Caco-2 (cell line): ENCODE results near the gene RAE1. TPM values are rescaled to one million over a fixed set of nuclear protein-coding genes. Genes with fewer than 3 reads are reported as not detected.
A peak's percentile ranks its signal among the peaks of the same experiment; 100 is the strongest.

Experiments used
- BruUV-seq: library from RNA; stranded (reverse); fragments of 400-500 nt; replicated peaks from 2 replicates; lab custom pipeline; 2021; lab: Mats Ljungman, UMichigan
- CTCF ChIA-PET: fragments of 300-600 bp; sonication (Branson Sonifier 250); formaldehyde crosslinking; loops from one replicate; lab custom pipeline; 2022; ENCODE audit warnings: antibody characterized with exemption; lab: Charles Lee
- POLR2A ChIA-PET: fragments of 300-600 bp; sonication (Branson Sonifier 250); formaldehyde crosslinking; loops from one replicate; lab custom pipeline; 2022; ENCODE audit warnings: antibody characterized with exemption; lab: Charles Lee
- DNase-seq, 2 experiments: peaks; one replicate each; pipeline versions ENCODE4 v3.0.0 to v3.0.0-alpha.2; 2020 to 2022
- H3K27me3 ChIP-seq: replicated peaks from 2 replicates; pipeline ENCODE4 v1.6.0; 2011; ENCODE audit warnings: low read length; ENCODE audit not compliant: control insufficient read depth, insufficient read depth
- H3K36me3 ChIP-seq: 2 replicates; pipeline ENCODE4 v1.5.1; 2011; ENCODE audit warnings: low read length; ENCODE audit not compliant: control insufficient read depth, insufficient read depth
- H3K4me1 ChIP-seq: fragments of 250-450 bp; sonication (Bioruptor Pico); 2 replicates; pipeline ENCODE4 v1.5.1; 2020; ENCODE audit warnings: mild to moderate bottlenecking
- H3K4me3 ChIP-seq: 2 replicates; pipeline ENCODE4 v1.5.1; 2011; ENCODE audit warnings: low read depth, mild to moderate bottlenecking, control low read depth, low read length
- H3K9me3 ChIP-seq: fragments of 250-450 bp; sonication (Bioruptor Pico); 2 replicates; pipeline ENCODE4 v1.5.1; 2020; ENCODE audit warnings: mild to moderate bottlenecking, moderate library complexity
- H3K27ac Mint-ChIP-seq: one replicate; pipeline ENCODE4 v1.8.0; 2022; ENCODE audit warnings: mixed read lengths; ENCODE audit not compliant: unreplicated experiment
- H3K27me3 Mint-ChIP-seq: one replicate; pipeline ENCODE4 v1.8.0; 2022; ENCODE audit warnings: mixed read lengths; ENCODE audit not compliant: insufficient read depth, unreplicated experiment
- H3K36me3 Mint-ChIP-seq: one replicate; pipeline ENCODE4 v1.8.0; 2022; ENCODE audit warnings: mild to moderate bottlenecking, mixed read lengths; ENCODE audit not compliant: insufficient read depth, unreplicated experiment
- H3K4me1 Mint-ChIP-seq: one replicate; pipeline ENCODE4 v1.8.0; 2022; ENCODE audit warnings: low read depth, mixed read lengths; ENCODE audit not compliant: unreplicated experiment
- H3K4me3 Mint-ChIP-seq: one replicate; pipeline ENCODE4 v1.8.0; 2022; ENCODE audit warnings: mild to moderate bottlenecking, moderate library complexity, mixed read lengths; ENCODE audit not compliant: unreplicated experiment
- H3K9me3 Mint-ChIP-seq: one replicate; pipeline ENCODE4 v1.8.0; 2022; ENCODE audit warnings: mixed read lengths; ENCODE audit not compliant: unreplicated experiment
- CTCF ChIP-seq, 2 experiments: fragments of 200-600 bp in 1 of 2; IDR thresholded peaks; 1 replicate in 1 of 2; 2 replicates in 1 of 2; pipeline versions ENCODE4 v1.5.1 to v1.8.0; 2011 to 2022; ENCODE audit warnings: antibody characterized with exemption in 1 of 2, control low read depth in 1 of 2, inconsistent platforms in 1 of 2, low read depth in 1 of 2, low read length in 1 of 2, mild to moderate bottlenecking in 1 of 2, moderate library complexity in 1 of 2; ENCODE audit not compliant: insufficient read depth in 1 of 2, severe bottlenecking in 1 of 2, unreplicated experiment in 1 of 2
- intact Hi-C: fragments of 100-400 bp; cut with micrococcal nuclease; formaldehyde crosslinking; loops from one replicate; pipeline ENCODE4 v1.10.0; 2022; ENCODE audit not compliant: unreplicated experiment
- total RNA-seq: library from RNA; stranded (reverse); gene quantifications from 2 replicates; pipeline ENCODE4 v1.2.3, GENCODE V29; 2022

The RAE1 gene
- total RNA-seq, 1 experiment from 2014 or later = 133 TPM

DNA sequence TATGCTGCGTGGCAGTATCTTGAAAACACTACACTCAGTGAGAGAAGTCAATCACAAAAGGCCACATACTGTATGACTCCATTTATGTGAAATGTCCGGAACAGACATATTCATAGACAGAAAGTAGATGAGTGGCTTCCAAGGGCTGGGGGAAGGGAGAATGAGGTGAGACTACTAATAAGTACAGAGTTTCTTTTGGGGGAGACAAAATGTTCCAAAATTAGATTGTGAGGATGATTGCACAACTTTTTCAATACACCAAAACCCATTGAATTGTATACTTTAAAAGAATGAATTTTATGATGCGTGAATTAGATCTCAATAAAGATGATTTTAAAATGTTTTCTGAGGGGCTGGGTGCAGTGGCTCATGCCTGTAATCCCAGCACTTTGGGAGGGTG lies 30.7 kb upstream of the RAE1 start:
- Histone ChIP-seq H3K36me3 (no peaks in the 10 kb centered on the region), H3K9me3 (no peaks in the 10 kb centered on the region), H3K4me1 (peaks cover 50% of the 10 kb centered on the region), H3K27me3 (no peaks in the 10 kb centered on the region), H3K4me3 (no peak overlapping the region)
- TF ChIP-seq CTCF (IDR thresholded peaks at IDR 0.05; ENCODE audit: insufficient read depth in 1 of 2, low read depth in 1 of 2, low read length in 1 of 2, severe bottlenecking in 1 of 2, unreplicated experiment in 1 of 2) = no peak
- BruUV-seq = no TSS peak
- Mint-ChIP-seq H3K27me3 (no peaks in the 10 kb centered on the region), H3K4me1 (peaks cover 47% of the 10 kb centered on the region), H3K27ac (no peak overlapping the region), H3K9me3 (no peaks in the 10 kb centered on the region), H3K4me3 (no peak overlapping the region), H3K36me3 (no peaks in the 10 kb centered on the region)
- intact Hi-C loops = no loop called here
- DNase-seq = no peak
- ChIA-PET POLR2A (no interaction called here), CTCF (no interaction called here)

DNA sequence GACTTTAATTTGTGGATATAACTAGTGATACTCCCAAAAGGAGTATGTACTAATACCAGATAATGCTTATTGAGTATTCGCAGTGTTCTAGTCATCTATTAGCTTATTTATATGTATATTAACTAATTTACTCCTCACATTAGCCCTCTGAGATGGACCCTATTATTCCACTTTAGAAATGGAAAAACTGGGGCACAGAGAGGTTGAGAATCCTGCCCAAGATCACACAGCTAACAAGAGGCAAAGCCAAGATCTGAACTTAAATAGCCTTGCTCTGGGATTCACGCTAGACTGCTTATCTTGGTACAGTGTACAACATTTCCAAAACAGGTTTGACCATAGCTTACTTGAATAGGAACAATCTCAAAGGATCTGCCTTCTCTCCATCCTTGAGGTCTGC lies 29.9 kb upstream of the RAE1 start:
- no peak overlapping the region for H3K4me3 Mint-ChIP-seq
- no peaks in the 10 kb centered on the region for H3K27me3 ChIP-seq
- BruUV-seq = no TSS peak

GRCh38 chr20:57322476-57322875 lies 28.6 kb upstream of the RAE1 start:
- Mint-ChIP-seq H3K4me3 (no peak overlapping the region), H3K9me3 (no peaks in the 10 kb centered on the region), H3K27me3 (no peaks in the 10 kb centered on the region), H3K36me3 (peaks cover 6% of the 10 kb centered on the region), H3K27ac (peak overlapping the region; percentile 16), H3K4me1 (peaks cover 65% of the 10 kb centered on the region)
- BruUV-seq = no TSS peak
- no peak for DNase-seq
- ChIA-PET POLR2A (no interaction called here), CTCF (no interaction called here)
- TF ChIP-seq CTCF (IDR thresholded peaks at IDR 0.05; ENCODE audit: insufficient read depth in 1 of 2, low read depth in 1 of 2, low read length in 1 of 2, severe bottlenecking in 1 of 2, unreplicated experiment in 1 of 2) = no peak
- peaks cover 63% of the 10 kb centered on the region for H3K4me1 ChIP-seq
- intact Hi-C loops = no loop called here
- no peak overlapping the region for H3K4me3 ChIP-seq
- no peaks in the 10 kb centered on the region for H3K27me3 ChIP-seq
- H3K36me3 ChIP-seq = no peaks in the 10 kb centered on the region
- H3K9me3 ChIP-seq = no peaks in the 10 kb centered on the region

More for the DNA sequence above, 29.9 kb upstream of the RAE1 start:
- no peak for TF ChIP-seq CTCF (IDR thresholded peaks at IDR 0.05; ENCODE audit: insufficient read depth in 1 of 2, low read depth in 1 of 2, low read length in 1 of 2, severe bottlenecking in 1 of 2, unreplicated experiment in 1 of 2)
- peaks cover 2% of the 10 kb centered on the region for H3K36me3 Mint-ChIP-seq
- H3K27me3 Mint-ChIP-seq = no peaks in the 10 kb centered on the region
- H3K36me3 ChIP-seq = no peaks in the 10 kb centered on the region
- POLR2A ChIA-PET = no interaction called here
- peaks cover 55% of the 10 kb centered on the region for H3K4me1 ChIP-seq
- no peaks in the 10 kb centered on the region for H3K9me3 Mint-ChIP-seq
- H3K4me3 ChIP-seq = no peak overlapping the region
- no peak overlapping the region for H3K27ac Mint-ChIP-seq
- intact Hi-C loops = no loop called here
- no peak for DNase-seq
- no peaks in the 10 kb centered on the region for H3K9me3 ChIP-seq
- H3K4me1 Mint-ChIP-seq = peaks cover 52% of the 10 kb centered on the region
- CTCF ChIA-PET = interaction anchor here (1.2 kb wide), 1 partner anchor 11 kb away, joined by 4 read pairs; no protein-coding TSS in a partner anchor
